Smooth muscle cell (in vitro differentiated cells): Measurements from ENCODE around the gene CNGA1. TPM values are rescaled to one million over a fixed set of nuclear protein-coding genes. Genes with fewer than 3 reads are reported as not detected.
"Not testable (repeated sequence)": the region's sequence is repeated elsewhere in the genome, so short reads cannot be mapped to it uniquely, and the experiment has no call there.

Experiments
- DNase-seq: peaks from one replicate; lab custom pipeline; 2025; ENCODE audit not compliant: unreplicated experiment; lab: John Stamatoyannopoulos, UW
- H2AFZ ChIP-seq: fragments of 200-600 bp; sonication (generic); 2 replicates; pipeline ENCODE4 v1.6.0; 2016; ENCODE audit warnings: antibody characterized with exemption, low read depth, mild to moderate bottlenecking
- H3F3A ChIP-seq: fragments of 200-600 bp; sonication (generic); 2 replicates; pipeline ENCODE4 v1.6.0; 2017; ENCODE audit warnings: antibody characterized with exemption, low read depth
- H3K27ac ChIP-seq: fragments of 200-600 bp; sonication (generic); 2 replicates; pipeline ENCODE4 v1.5.1; 2016; ENCODE audit warnings: low read depth, mild to moderate bottlenecking
- H3K27me3 ChIP-seq: fragments of 200-600 bp; sonication (generic); 2 replicates; pipeline ENCODE4 v1.6.1; 2016; ENCODE audit warnings: low read depth, mild to moderate bottlenecking
- H3K36me3 ChIP-seq: fragments of 200-600 bp; sonication (generic); 2 replicates; pipeline ENCODE4 v1.5.1; 2016; ENCODE audit warnings: low read depth
- H3K4me1 ChIP-seq: fragments of 200-600 bp; sonication (generic); 2 replicates; pipeline ENCODE4 v1.5.1; 2016; ENCODE audit warnings: low read depth
- H3K4me2 ChIP-seq: fragments of 200-600 bp; sonication (generic); 2 replicates; pipeline ENCODE4 v1.6.0; 2016; ENCODE audit warnings: mild to moderate bottlenecking
- H3K4me3 ChIP-seq: fragments of 200-600 bp; sonication (generic); 2 replicates; pipeline ENCODE4 v1.5.1; 2016; ENCODE audit warnings: mild to moderate bottlenecking
- H3K79me2 ChIP-seq: fragments of 200-600 bp; sonication (generic); 2 replicates; pipeline ENCODE4 v1.6.0; 2016; ENCODE audit warnings: low read depth, mild to moderate bottlenecking
- H3K9ac ChIP-seq: fragments of 200-600 bp; sonication (generic); 2 replicates; pipeline ENCODE4 v1.6.0; 2016; ENCODE audit warnings: low read depth
- H3K9me3 ChIP-seq: fragments of 200-600 bp; sonication (generic); replicated peaks from 2 replicates; pipeline ENCODE4 v1.5.1; 2016; ENCODE audit warnings: low read depth
- H4K20me1 ChIP-seq: fragments of 200-600 bp; sonication (generic); 2 replicates; pipeline ENCODE4 v1.6.0; 2016; ENCODE audit warnings: low read depth
- CTCF ChIP-seq: fragments of 200-600 bp; sonication (generic); IDR thresholded peaks from 2 replicates; pipeline ENCODE4 v1.5.1; 2017; ENCODE audit warnings: borderline replicate concordance, mild to moderate bottlenecking, antibody characterized with exemption; ENCODE audit not compliant: insufficient read depth, poor library complexity, severe bottlenecking
- WGBS: methylation state at CpG from one replicate; pipeline ENCODE4 v1.1.7; 2016; ENCODE audit warnings: low lambda C conversion rate; 5-methylcytosine and 5-hydroxymethylcytosine counted together
- polyA plus RNA-seq: library from polyadenylated mRNA; unstranded; fragments of >200 nt; fragmentation: Nextera tagmentation; extraction: Ambion mirVana; gene quantifications from 2 replicates; pipeline ENCODE4 v1.2.1, GENCODE V29; 2016
- total RNA-seq: library from RNA; depleted of rRNA; stranded (reverse); fragments of >200 nt; gene quantifications from 2 replicates; pipeline ENCODE4 v1.2.3, GENCODE V29; 2014

The CNGA1 gene
- total and polyA plus RNA-seq, 2 experiments from 2014 or later, result 0.31 to 0.69 TPM

GRCh38 chr4:48008021-48008596 lies 8.4 kb downstream of the CNGA1 start:
- no peak for TF ChIP-seq CTCF
- no peaks in the 10 kb centered on the region for H3K36me3 ChIP-seq
- no peak overlapping the region for H3K9ac ChIP-seq
- H3K4me1 ChIP-seq, result no peaks in the 10 kb centered on the region
- no peak overlapping the region for H3K4me2 ChIP-seq
- no peak overlapping the region for H3K27ac ChIP-seq
- DNase-seq, result no peak
- H2AFZ ChIP-seq, result no peak overlapping the region
- peaks cover 6% of the 10 kb centered on the region for H3K9me3 ChIP-seq
- H3F3A ChIP-seq, result no peaks in the 10 kb centered on the region
- H3K79me2 ChIP-seq, result no peaks in the 10 kb centered on the region
- H3K4me3 ChIP-seq, result no peak overlapping the region
- H4K20me1 ChIP-seq, result no peaks in the 10 kb centered on the region
- H3K27me3 ChIP-seq, result no peaks in the 10 kb centered on the region

GRCh38 chr4:48005781-48006180 lies 10.7 kb downstream of the CNGA1 start:
- Histone ChIP-seq H3K4me2 (no peak overlapping the region), H2AFZ (no peak overlapping the region), H3K36me3 (no peaks in the 10 kb centered on the region), H3K27me3 (no peaks in the 10 kb centered on the region), H3K27ac (no peak overlapping the region), H3F3A (no peaks in the 10 kb centered on the region), H3K79me2 (no peaks in the 10 kb centered on the region), H3K9me3 (peaks cover 6% of the 10 kb centered on the region), H3K9ac (no peak overlapping the region), H3K4me1 (no peaks in the 10 kb centered on the region), H3K4me3 (no peak overlapping the region), H4K20me1 (no peaks in the 10 kb centered on the region)
- 98% methylated on average over 2 of the region's 2 CpGs for WGBS
- TF ChIP-seq CTCF, result no peak
- no peak for DNase-seq

- peak; percentile 34 for TF ChIP-seq CTCF
- H3K36me3 ChIP-seq, DNase-seq, H3K27ac ChIP-seq, H3K9me3 ChIP-seq, H3K79me2 ChIP-seq, H3K27me3 ChIP-seq, H3F3A ChIP-seq, H3K4me1 ChIP-seq, H3K9ac ChIP-seq, H2AFZ ChIP-seq, H3K4me2 ChIP-seq, H4K20me1 ChIP-seq, H3K4me3 ChIP-seq: not testable (repeated sequence)
- WGBS, result 79% methylated on average over 2 of the region's 2 CpGs
Measured at GRCh38 chr4:48003568-48003967, 12.9 kb downstream of the CNGA1 start.

GRCh38 chr4:48002267-48002666 lies 14.2 kb downstream of the CNGA1 start:
- Histone ChIP-seq H3K4me3 (no peak overlapping the region), H2AFZ (no peak overlapping the region), H3K9ac (no peak overlapping the region), H3K4me2 (no peak overlapping the region), H3K4me1 (no peaks in the 10 kb centered on the region), H3K79me2 (no peaks in the 10 kb centered on the region), H3K27me3 (no peaks in the 10 kb centered on the region), H3K36me3 (no peaks in the 10 kb centered on the region), H4K20me1 (no peaks in the 10 kb centered on the region), H3K27ac (no peak overlapping the region), H3K9me3 (peaks cover 4% of the 10 kb centered on the region), H3F3A (no peaks in the 10 kb centered on the region)
- WGBS, result 76% methylated on average over 1 of the region's 1 CpG
- no peak for DNase-seq
- TF ChIP-seq CTCF, result no peak
